Activated CD8-positive, alpha-beta memory T cell treated with anti-CD3 and anti-CD28 coated beads, Interleukin-2, amount 50 U/mL, for 24 hours (primary cell): ENCODE measurements around the gene TRIP6.
"Not testable (repeated sequence)": the region's sequence is repeated elsewhere in the genome, so short reads cannot be mapped to it uniquely, and the experiment has no call there.

ENCODE experiments used
- DNase-seq: peaks from one replicate; pipeline ENCODE4 v3.0.0-alpha.2; 2020; ENCODE audit errors: extremely low read depth

The TRIP6 gene

GRCh38 chr7:100837099-100837836, 29.9 kb upstream of the TRIP6 start:
- peak; percentile 56 for DNase-seq

- no peak for DNase-seq
These were observed 27.8 kb upstream of the TRIP6 start for GRCh38 chr7:100839361-100839760.

GRCh38 chr7:100840470-100841100, 26.6 kb upstream of the TRIP6 start:
- DNase-seq = no peak

GRCh38 chr7:100847360-100847759, 19.8 kb upstream of the TRIP6 start:
- DNase-seq = no peak

GRCh38 chr7:100852048-100852872, 14.9 kb upstream of the TRIP6 start, which contains the start of gene SLC12A9:
SLC12A9 (plus strand) TSS chr7:100852713; CDS start chr7:100854198, 1,485 bp downstream.
- DNase-seq = peak; percentile 64

GRCh38 chr7:100854146-100854895, 12.9 kb upstream of the TRIP6 start:
- DNase-seq = no peak

GRCh38 chr7:100854899-100855298, 12.3 kb upstream of the TRIP6 start:
- DNase-seq = not testable (repeated sequence)

GRCh38 chr7:100855515-100855914, 11.7 kb upstream of the TRIP6 start:
- no peak for DNase-seq

- no peak for DNase-seq
These were observed 10.3 kb upstream of the TRIP6 start for GRCh38 chr7:100856871-100857282.

GRCh38 chr7:100859856-100860255, 7.3 kb upstream of the TRIP6 start:
- no peak for DNase-seq

- no peak for DNase-seq
These were observed 6.2 kb upstream of the TRIP6 start for GRCh38 chr7:100860702-100861615.

GRCh38 chr7:100861616-100861985, 5.6 kb upstream of the TRIP6 start:
- no peak for DNase-seq

GRCh38 chr7:100863406-100863950, 3.7 kb upstream of the TRIP6 start:
- DNase-seq = no peak

- DNase-seq = no peak
These were observed 2.8 kb upstream of the TRIP6 start for GRCh38 chr7:100864263-100864845.

- no peak for DNase-seq
These were observed 1.7 kb upstream of the TRIP6 start for GRCh38 chr7:100865372-100865911.

- DNase-seq = no peak
These were observed 1.1 kb upstream of the TRIP6 start for GRCh38 chr7:100865938-100866728.

GRCh38 chr7:100866729-100867039, 503 bp upstream of the TRIP6 start:
- DNase-seq = no peak

- DNase-seq = no peak
These were observed 744 bp downstream of the TRIP6 start for GRCh38 chr7:100867776-100868485.
